ENCODE data around the gene MLLT3. TPM values are rescaled to one million over a fixed set of nuclear protein-coding genes. Genes with fewer than 3 reads are reported as not detected.

The MLLT3 gene
- total and polyA plus RNA-seq, 2 of the 13 experiments (the other 11 are each of a cell fraction or from before 2014, with no cell fraction given) = 12.3 to 12.6 TPM

DNA sequence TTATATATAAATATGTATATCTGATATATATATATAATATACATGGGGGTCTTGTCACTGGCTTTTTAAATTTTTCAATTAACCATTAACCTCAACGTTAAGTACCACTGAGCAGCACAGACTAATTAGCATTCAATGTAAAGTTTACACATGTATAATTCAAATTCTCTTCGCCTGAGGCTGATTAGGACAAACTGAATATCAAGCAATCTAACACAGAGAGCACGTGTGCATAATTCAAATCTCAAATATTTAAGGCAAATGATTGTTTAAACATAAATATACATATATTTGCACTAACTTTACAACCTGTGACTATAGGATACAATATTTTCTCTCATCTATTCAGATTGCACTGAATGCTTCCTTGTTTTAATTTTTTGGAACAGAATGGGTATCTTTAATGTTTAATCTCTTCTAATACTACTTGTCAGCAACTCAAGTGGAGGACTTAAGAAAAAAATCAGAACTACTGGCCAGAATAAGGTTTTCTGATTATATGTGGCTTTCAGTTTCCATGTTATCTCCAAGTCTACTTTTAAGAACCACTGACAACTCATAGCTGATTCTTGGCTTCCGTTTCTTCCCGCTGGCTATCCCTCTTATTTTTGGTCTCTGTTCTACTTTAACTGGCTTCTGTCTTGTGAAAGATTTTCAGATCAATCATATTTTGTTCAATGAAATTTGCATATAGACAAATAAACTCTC lies 204.8 kb downstream of the MLLT3 start:
- Histone ChIP-seq H3K4me2 (ENCODE audit: low read depth, low read length) (no peak overlapping the region), H3K9ac (ENCODE audit: insufficient read depth, low read depth, low read length) (no peak overlapping the region), H3K9me3 (ENCODE audit: low read length) (no peaks in the 10 kb centered on the region), H4K20me1 (ENCODE audit: insufficient read depth, low read length) (no peaks in the 10 kb centered on the region), H3K27ac (ENCODE audit: extremely low read length, insufficient read depth, low read length) (no peak overlapping the region), H3K4me1 (ENCODE audit: insufficient read depth, low read length) (no peaks in the 10 kb centered on the region), H3K79me2 (ENCODE audit: insufficient read depth, low read length) (no peaks in the 10 kb centered on the region), H3K27me3 (ENCODE audit: control insufficient read depth in 1 of 2, insufficient read depth in 2 of 2, low read length in 2 of 2) (no peaks in the 10 kb centered on the region), H2AFZ (ENCODE audit: low read length) (no peak overlapping the region), H3K36me3 (replicated peaks in 1 of 2; ENCODE audit: control insufficient read depth in 1 of 2, insufficient read depth in 2 of 2, low read length in 2 of 2) (no peaks in the 10 kb centered on the region), H3K4me3 (replicated peaks in 1 of 3; ENCODE audit: insufficient read depth in 1 of 3, low read depth in 2 of 3, low read length in 3 of 3) (no peak overlapping the region)
- no TSS peak for BruUV-seq (replicated peaks)
- WGBS (ENCODE audit: low lambda C conversion rate) = 55% methylated on average over 5 of the region's 5 CpGs
- ATAC-seq = no peak
- ChIA-PET POLR2A (no interaction called here), CTCF (ENCODE audit: low intra/inter-chr PET ratio, low total read pairs) (no interaction called here)
- in situ Hi-C loops (cut with HindIII; ENCODE audit: extremely low pct_ligation_motif_present, low pct_unique_long_range_greater_than_20kb) (no loop called here), intact Hi-C loops (cut with micrococcal nuclease; ENCODE audit: unreplicated experiment) (no loop called here)
- no peak for FAIRE-seq
- no peak for DNase-seq (ENCODE audit: low spot score)
- TF ChIP-seq RARA (CRISPR knock-in tag; IDR thresholded peaks at IDR 0.05) (no peak), FIP1L1 (IDR thresholded peaks at IDR 0.05; ENCODE audit: borderline replicate concordance, insufficient read depth, low read depth, low read length) (no peak), ZNF775 (CRISPR knock-in tag; IDR thresholded peaks at IDR 0.05; ENCODE audit: borderline replicate concordance) (no peak), ZFP91 (CRISPR knock-in tag; IDR thresholded peaks at IDR 0.05; ENCODE audit: borderline replicate concordance) (no peak), ARNT (IDR thresholded peaks at IDR 0.05) (no peak), NR1H2 (CRISPR knock-in tag; IDR thresholded peaks at IDR 0.05; ENCODE audit: borderline replicate concordance, low read depth) (no peak), RNF2 (conservative IDR thresholded peaks at IDR 0.05; ENCODE audit: low read depth) (no peak), DNMT3B (CRISPR knock-in tag; conservative IDR thresholded peaks at IDR 0.05) (no peak), SOX5 (CRISPR knock-in tag; IDR thresholded peaks at IDR 0.05; ENCODE audit: borderline replicate concordance) (no peak), ZSCAN30 (CRISPR knock-in tag; IDR thresholded peaks at IDR 0.05) (no peak), MED8 (CRISPR knock-in tag; IDR thresholded peaks at IDR 0.05; ENCODE audit: insufficient replicate concordance) (no peak), AHR (CRISPR knock-in tag; IDR thresholded peaks at IDR 0.05) (no peak)
- TF ChIP-seq, protein P1, sequence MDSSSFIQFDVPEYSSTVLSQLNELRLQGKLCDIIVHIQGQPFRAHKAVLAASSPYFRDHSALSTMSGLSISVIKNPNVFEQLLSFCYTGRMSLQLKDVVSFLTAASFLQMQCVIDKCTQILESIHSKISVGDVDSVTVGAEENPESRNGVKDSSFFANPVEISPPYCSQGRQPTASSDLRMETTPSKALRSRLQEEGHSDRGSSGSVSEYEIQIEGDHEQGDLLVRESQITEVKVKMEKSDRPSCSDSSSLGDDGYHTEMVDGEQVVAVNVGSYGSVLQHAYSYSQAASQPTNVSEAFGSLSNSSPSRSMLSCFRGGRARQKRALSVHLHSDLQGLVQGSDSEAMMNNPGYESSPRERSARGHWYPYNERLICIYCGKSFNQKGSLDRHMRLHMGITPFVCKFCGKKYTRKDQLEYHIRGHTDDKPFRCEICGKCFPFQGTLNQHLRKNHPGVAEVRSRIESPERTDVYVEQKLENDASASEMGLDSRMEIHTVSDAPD (CRISPR knock-in tag; IDR thresholded peaks at IDR 0.05) = no peak
- TF ChIP-seq, protein P2, sequence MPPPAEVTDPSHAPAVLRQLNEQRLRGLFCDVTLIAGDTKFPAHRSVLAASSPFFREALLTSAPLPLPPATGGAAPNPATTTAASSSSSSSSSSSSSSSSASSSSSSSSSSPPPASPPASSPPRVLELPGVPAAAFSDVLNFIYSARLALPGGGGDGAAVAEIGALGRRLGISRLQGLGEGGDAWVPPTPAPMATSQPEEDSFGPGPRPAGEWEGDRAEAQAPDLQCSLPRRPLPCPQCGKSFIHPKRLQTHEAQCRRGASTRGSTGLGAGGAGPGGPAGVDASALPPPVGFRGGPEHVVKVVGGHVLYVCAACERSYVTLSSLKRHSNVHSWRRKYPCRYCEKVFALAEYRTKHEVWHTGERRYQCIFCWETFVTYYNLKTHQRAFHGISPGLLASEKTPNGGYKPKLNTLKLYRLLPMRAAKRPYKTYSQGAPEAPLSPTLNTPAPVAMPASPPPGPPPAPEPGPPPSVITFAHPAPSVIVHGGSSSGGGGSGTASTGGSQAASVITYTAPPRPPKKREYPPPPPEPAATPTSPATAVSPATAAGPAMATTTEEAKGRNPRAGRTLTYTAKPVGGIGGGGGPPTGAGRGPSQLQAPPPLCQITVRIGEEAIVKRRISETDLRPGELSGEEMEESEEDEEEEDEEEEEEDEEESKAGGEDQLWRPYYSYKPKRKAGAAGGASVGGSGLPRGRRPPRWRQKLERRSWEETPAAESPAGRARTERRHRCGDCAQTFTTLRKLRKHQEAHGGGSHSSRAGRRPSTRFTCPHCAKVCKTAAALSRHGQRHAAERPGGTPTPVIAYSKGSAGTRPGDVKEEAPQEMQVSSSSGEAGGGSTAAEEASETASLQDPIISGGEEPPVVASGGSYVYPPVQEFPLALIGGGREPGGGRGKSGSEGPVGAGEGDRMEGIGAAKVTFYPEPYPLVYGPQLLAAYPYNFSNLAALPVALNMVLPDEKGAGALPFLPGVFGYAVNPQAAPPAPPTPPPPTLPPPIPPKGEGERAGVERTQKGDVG (CRISPR knock-in tag; IDR thresholded peaks at IDR 0.05; ENCODE audit: borderline replicate concordance) = no peak

Data from HepG2 (cell line).